ENCODE results near the gene SEMA4C.

Gene SEMA4C

GRCh38 chr2:96879545-96880040, 9.7 kb upstream of the SEMA4C start:
- no peak for TF ChIP-seq ZFX (IDR thresholded peaks at IDR 0.05; ENCODE audit: borderline replicate concordance)
- no peak for TF ChIP-seq CTCF (IDR thresholded peaks at IDR 0.05)
- no peak overlapping the region for H3K27ac ChIP-seq

GRCh38 chr2:96878796-96879544, 9.1 kb upstream of the SEMA4C start:
- no peak for TF ChIP-seq ZFX (IDR thresholded peaks at IDR 0.05; ENCODE audit: borderline replicate concordance)
- TF ChIP-seq CTCF (IDR thresholded peaks at IDR 0.05): no peak
- H3K27ac ChIP-seq: no peak overlapping the region

- TF ChIP-seq ZFX (IDR thresholded peaks at IDR 0.05; ENCODE audit: borderline replicate concordance): no peak
- no peak for TF ChIP-seq CTCF (IDR thresholded peaks at IDR 0.05)
- H3K27ac ChIP-seq: no peak overlapping the region
Observed at GRCh38 chr2:96878171-96878570, 8.3 kb upstream of the SEMA4C start.

GRCh38 chr2:96877631-96878092, 7.8 kb upstream of the SEMA4C start:
- no peak for TF ChIP-seq ZFX (IDR thresholded peaks at IDR 0.05; ENCODE audit: borderline replicate concordance)
- TF ChIP-seq CTCF (IDR thresholded peaks at IDR 0.05): no peak
- H3K27ac ChIP-seq: no peak overlapping the region

DNA sequence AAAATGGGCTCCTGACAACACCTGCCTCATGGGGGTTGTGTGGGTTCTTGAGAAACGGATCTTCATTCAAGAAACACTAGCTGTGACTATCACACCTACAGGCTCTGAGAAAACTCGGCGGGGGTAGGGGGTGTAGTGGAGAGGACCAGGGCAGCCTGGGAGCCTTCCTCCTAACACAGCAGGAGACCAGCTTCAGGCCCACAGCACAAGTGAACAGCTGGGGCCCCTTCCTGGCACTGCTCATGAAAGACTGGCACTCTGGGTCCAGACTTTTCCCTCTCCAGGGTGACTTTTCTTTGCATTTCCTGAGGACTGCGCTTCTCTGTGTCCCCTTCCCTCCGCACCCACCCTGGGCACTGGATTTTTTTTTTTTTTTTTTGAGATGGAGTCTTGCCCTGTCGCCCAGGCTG, 7.2 kb upstream of the SEMA4C start:
- TF ChIP-seq CTCF (IDR thresholded peaks at IDR 0.05): no peak
- TF ChIP-seq ZFX (IDR thresholded peaks at IDR 0.05; ENCODE audit: borderline replicate concordance): no peak
- no peak overlapping the region for H3K27ac ChIP-seq

- no peak overlapping the region for H3K27ac ChIP-seq
- no peak for TF ChIP-seq ZFX (IDR thresholded peaks at IDR 0.05; ENCODE audit: borderline replicate concordance)
- no peak for TF ChIP-seq CTCF (IDR thresholded peaks at IDR 0.05)
Observed at GRCh38 chr2:96876269-96877041, 6.6 kb upstream of the SEMA4C start.
